Osteoblast (primary cell): Measurements from ENCODE around the gene MESP1. TPM values are rescaled to one million over a fixed set of nuclear protein-coding genes. Genes with fewer than 3 reads are reported as not detected.

ENCODE experiments used
- DNase-seq: peaks from one replicate; pipeline ENCODE4 v3.0.0; 2011; ENCODE audit warnings: low spot score, mixed read lengths; ENCODE audit not compliant: insufficient read length; ENCODE audit errors: missing footprints
- H2AFZ ChIP-seq: 2 replicates; pipeline ENCODE4 v1.6.0; 2011; ENCODE audit warnings: mild to moderate bottlenecking, low read length
- H3K27ac ChIP-seq: 2 replicates; pipeline ENCODE4 v1.5.1; 2011; ENCODE audit warnings: mild to moderate bottlenecking, low read depth, low read length, moderate library complexity
- H3K27me3 ChIP-seq: 2 replicates; pipeline ENCODE4 v1.6.0; 2012; ENCODE audit warnings: mild to moderate bottlenecking, control low read depth, inconsistent platforms, low read length, moderate library complexity; ENCODE audit not compliant: insufficient read depth
- H3K36me3 ChIP-seq: 2 replicates; pipeline ENCODE4 v1.5.1; 2011; ENCODE audit warnings: mild to moderate bottlenecking, low read length, control low read depth, moderate library complexity; ENCODE audit not compliant: insufficient read depth
- H3K4me1 ChIP-seq: 2 replicates; pipeline ENCODE4 v1.5.1; 2011; ENCODE audit warnings: mild to moderate bottlenecking, low read length, control low read depth, moderate library complexity; ENCODE audit not compliant: insufficient read depth
- H3K4me2 ChIP-seq: 2 replicates; pipeline ENCODE4 v1.6.0; 2011; ENCODE audit warnings: mild to moderate bottlenecking, low read length; ENCODE audit not compliant: insufficient read depth
- H3K4me3 ChIP-seq: fragments of 200-600 bp; sonication (generic); 3 replicates; pipeline ENCODE4 v1.5.1; 2012; ENCODE audit warnings: mild to moderate bottlenecking, low read length, inconsistent platforms; ENCODE audit not compliant: insufficient read depth
- H3K79me2 ChIP-seq: 2 replicates; pipeline ENCODE4 v1.6.0; 2012; ENCODE audit warnings: mild to moderate bottlenecking, low read length, control low read depth, inconsistent platforms; ENCODE audit not compliant: insufficient read depth
- H3K9me3 ChIP-seq: 2 replicates; pipeline ENCODE4 v1.5.1; 2011; ENCODE audit warnings: low read depth, low read length, control low read depth
- H4K20me1 ChIP-seq: 2 replicates; pipeline ENCODE4 v1.6.0; 2012; ENCODE audit warnings: mild to moderate bottlenecking, low read length, control low read depth; ENCODE audit not compliant: insufficient read depth
- total RNA-seq: library from RNA; depleted of rRNA; stranded (reverse); fragments of >200 nt; gene quantifications from 2 replicates; pipeline ENCODE4 v1.2.3, GENCODE V29; 2012
- TF ChIP-seq, protein P1 (sequence below): IDR thresholded peaks from 2 replicates; pipeline ENCODE4 v1.5.1; 2011; ENCODE audit warnings: mild to moderate bottlenecking, low read depth, low read length, moderate library complexity; ENCODE audit errors: extremely low read depth

Gene MESP1
- total RNA-seq, 1 donor: under 0.01 TPM

GRCh38 chr15:89770041-89770440, 19.0 kb upstream of the MESP1 start:
- Histone ChIP-seq H3K36me3 (no peaks in the 10 kb centered on the region), H2AFZ (peak overlapping the region; percentile 11), H3K79me2 (no peaks in the 10 kb centered on the region), H4K20me1 (no peaks in the 10 kb centered on the region), H3K4me2 (no peak overlapping the region), H3K27ac (peak overlapping the region; percentile 44), H3K9me3 (no peaks in the 10 kb centered on the region), H3K27me3 (no peaks in the 10 kb centered on the region), H3K4me3 (no peak overlapping the region), H3K4me1 (peaks cover 16% of the 10 kb centered on the region)
- TF ChIP-seq, protein P1, sequence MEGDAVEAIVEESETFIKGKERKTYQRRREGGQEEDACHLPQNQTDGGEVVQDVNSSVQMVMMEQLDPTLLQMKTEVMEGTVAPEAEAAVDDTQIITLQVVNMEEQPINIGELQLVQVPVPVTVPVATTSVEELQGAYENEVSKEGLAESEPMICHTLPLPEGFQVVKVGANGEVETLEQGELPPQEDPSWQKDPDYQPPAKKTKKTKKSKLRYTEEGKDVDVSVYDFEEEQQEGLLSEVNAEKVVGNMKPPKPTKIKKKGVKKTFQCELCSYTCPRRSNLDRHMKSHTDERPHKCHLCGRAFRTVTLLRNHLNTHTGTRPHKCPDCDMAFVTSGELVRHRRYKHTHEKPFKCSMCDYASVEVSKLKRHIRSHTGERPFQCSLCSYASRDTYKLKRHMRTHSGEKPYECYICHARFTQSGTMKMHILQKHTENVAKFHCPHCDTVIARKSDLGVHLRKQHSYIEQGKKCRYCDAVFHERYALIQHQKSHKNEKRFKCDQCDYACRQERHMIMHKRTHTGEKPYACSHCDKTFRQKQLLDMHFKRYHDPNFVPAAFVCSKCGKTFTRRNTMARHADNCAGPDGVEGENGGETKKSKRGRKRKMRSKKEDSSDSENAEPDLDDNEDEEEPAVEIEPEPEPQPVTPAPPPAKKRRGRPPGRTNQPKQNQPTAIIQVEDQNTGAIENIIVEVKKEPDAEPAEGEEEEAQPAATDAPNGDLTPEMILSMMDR: no peak
- DNase-seq: peak; percentile 78

GRCh38 chr15:89769366-89769765, 18.3 kb upstream of the MESP1 start:
- no peaks in the 10 kb centered on the region for H3K9me3 ChIP-seq
- no peaks in the 10 kb centered on the region for H3K79me2 ChIP-seq
- no peak overlapping the region for H2AFZ ChIP-seq
- no peaks in the 10 kb centered on the region for H4K20me1 ChIP-seq
- TF ChIP-seq, protein P1: no peak
- no peaks in the 10 kb centered on the region for H3K36me3 ChIP-seq
- no peaks in the 10 kb centered on the region for H3K27me3 ChIP-seq
- no peak overlapping the region for H3K4me3 ChIP-seq
- no peak overlapping the region for H3K4me2 ChIP-seq
- H3K27ac ChIP-seq: no peak overlapping the region
- H3K4me1 ChIP-seq: peaks cover 16% of the 10 kb centered on the region
- DNase-seq: peak; percentile 22

GRCh38 chr15:89768071-89768500, 17.0 kb upstream of the MESP1 start:
- Histone ChIP-seq H3K4me3 (no peak overlapping the region), H3K9me3 (no peaks in the 10 kb centered on the region), H2AFZ (no peak overlapping the region), H4K20me1 (no peaks in the 10 kb centered on the region), H3K4me1 (peaks cover 15% of the 10 kb centered on the region), H3K79me2 (no peaks in the 10 kb centered on the region), H3K27me3 (no peaks in the 10 kb centered on the region), H3K36me3 (no peaks in the 10 kb centered on the region), H3K4me2 (no peak overlapping the region), H3K27ac (no peak overlapping the region)
- TF ChIP-seq, protein P1: no peak
- DNase-seq: peak; percentile 65

DNA sequence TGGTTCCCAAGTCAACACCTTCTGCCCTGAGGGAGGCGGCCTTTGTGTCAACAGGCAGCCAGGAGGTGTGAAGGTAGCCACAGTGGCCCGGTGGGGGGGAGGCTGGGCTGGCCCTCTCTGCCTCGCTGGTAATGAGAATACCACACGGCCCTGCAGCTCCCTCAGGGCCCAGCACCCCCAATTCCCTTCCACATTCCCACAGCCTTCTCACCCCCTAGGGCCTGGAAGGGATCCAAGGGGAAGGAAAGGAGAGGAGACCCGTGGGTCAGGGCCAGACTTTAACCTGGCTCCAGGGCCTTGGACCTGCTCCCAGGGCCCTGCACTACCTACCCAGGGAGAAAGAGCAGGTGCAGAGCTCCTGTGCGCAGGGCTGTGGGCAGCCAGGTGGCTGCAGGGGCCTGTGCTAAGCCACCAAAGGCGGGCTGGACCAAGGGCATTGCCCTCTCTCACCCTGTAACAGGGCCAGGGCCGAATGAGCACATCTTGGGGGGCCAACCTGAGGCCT, 16.4 kb upstream of the MESP1 start:
- TF ChIP-seq, protein P1: no peak

More for the DNA sequence above, 16.4 kb upstream of the MESP1 start:
- H3K4me3 ChIP-seq: no peak overlapping the region
- H3K27me3 ChIP-seq: no peaks in the 10 kb centered on the region
- peaks cover 13% of the 10 kb centered on the region for H3K4me1 ChIP-seq
- peak; percentile 65 for DNase-seq
- no peak overlapping the region for H3K27ac ChIP-seq
- no peaks in the 10 kb centered on the region for H3K9me3 ChIP-seq
- no peaks in the 10 kb centered on the region for H4K20me1 ChIP-seq
- no peak overlapping the region for H2AFZ ChIP-seq
- H3K36me3 ChIP-seq: no peaks in the 10 kb centered on the region
- no peak overlapping the region for H3K4me2 ChIP-seq
- H3K79me2 ChIP-seq: no peaks in the 10 kb centered on the region
